Astrocyte (in vitro differentiated cells and primary cell): Measurements from ENCODE around the gene GIPC2.
"Not testable (repeated sequence)": the region's sequence is repeated elsewhere in the genome, so short reads cannot be mapped to it uniquely, and the experiment has no call there.

Experiments used
- EZH2 ChIP-seq: IDR thresholded peaks from 2 replicates; pipeline ENCODE4 v1.6.1; 2012; ENCODE audit warnings: mild to moderate bottlenecking, low read length, inconsistent platforms; ENCODE audit not compliant: insufficient read depth
- TF ChIP-seq, protein P1 (sequence below): IDR thresholded peaks from 2 replicates; pipeline ENCODE4 v1.5.1; 2011; ENCODE audit warnings: low read depth, mild to moderate bottlenecking, inconsistent platforms, low read length, moderate library complexity; ENCODE audit not compliant: insufficient read depth

DNA sequence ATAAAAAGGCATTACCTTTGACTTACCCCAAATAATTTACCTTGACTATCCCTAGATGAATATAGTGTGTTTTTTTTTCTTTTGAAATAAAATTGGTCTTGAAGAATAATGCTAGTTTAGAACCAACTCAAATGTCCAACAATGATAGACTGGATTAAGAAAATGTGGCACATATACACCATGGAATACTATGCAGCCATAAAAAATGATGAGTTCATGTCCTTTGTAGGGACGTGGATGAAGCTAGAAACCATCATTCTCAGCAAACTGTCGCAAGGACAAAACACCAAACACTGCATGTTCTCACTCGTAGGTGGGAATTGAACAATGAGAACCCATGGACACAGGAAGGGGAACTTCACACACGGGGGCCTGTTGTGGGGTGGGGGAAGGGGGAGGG lies 63.9 kb downstream of the GIPC2 start:
- TF ChIP-seq, protein P1, sequence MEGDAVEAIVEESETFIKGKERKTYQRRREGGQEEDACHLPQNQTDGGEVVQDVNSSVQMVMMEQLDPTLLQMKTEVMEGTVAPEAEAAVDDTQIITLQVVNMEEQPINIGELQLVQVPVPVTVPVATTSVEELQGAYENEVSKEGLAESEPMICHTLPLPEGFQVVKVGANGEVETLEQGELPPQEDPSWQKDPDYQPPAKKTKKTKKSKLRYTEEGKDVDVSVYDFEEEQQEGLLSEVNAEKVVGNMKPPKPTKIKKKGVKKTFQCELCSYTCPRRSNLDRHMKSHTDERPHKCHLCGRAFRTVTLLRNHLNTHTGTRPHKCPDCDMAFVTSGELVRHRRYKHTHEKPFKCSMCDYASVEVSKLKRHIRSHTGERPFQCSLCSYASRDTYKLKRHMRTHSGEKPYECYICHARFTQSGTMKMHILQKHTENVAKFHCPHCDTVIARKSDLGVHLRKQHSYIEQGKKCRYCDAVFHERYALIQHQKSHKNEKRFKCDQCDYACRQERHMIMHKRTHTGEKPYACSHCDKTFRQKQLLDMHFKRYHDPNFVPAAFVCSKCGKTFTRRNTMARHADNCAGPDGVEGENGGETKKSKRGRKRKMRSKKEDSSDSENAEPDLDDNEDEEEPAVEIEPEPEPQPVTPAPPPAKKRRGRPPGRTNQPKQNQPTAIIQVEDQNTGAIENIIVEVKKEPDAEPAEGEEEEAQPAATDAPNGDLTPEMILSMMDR = not testable (repeated sequence)
- TF ChIP-seq EZH2 = not testable (repeated sequence)
